Stimulated activated CD8-positive, alpha-beta memory T cell treated with anti-CD3 and anti-CD28 coated beads, Interleukin-15, amount 100 ng/mL, for 4 hours (primary cell): ENCODE results near the gene TST.

Experiments
- DNase-seq, 2 donors: peaks; one replicate each; pipeline ENCODE4 v3.0.0-alpha.2; 2020; ENCODE audit warnings: low read depth in 2 of 2

The TST gene

DNA sequence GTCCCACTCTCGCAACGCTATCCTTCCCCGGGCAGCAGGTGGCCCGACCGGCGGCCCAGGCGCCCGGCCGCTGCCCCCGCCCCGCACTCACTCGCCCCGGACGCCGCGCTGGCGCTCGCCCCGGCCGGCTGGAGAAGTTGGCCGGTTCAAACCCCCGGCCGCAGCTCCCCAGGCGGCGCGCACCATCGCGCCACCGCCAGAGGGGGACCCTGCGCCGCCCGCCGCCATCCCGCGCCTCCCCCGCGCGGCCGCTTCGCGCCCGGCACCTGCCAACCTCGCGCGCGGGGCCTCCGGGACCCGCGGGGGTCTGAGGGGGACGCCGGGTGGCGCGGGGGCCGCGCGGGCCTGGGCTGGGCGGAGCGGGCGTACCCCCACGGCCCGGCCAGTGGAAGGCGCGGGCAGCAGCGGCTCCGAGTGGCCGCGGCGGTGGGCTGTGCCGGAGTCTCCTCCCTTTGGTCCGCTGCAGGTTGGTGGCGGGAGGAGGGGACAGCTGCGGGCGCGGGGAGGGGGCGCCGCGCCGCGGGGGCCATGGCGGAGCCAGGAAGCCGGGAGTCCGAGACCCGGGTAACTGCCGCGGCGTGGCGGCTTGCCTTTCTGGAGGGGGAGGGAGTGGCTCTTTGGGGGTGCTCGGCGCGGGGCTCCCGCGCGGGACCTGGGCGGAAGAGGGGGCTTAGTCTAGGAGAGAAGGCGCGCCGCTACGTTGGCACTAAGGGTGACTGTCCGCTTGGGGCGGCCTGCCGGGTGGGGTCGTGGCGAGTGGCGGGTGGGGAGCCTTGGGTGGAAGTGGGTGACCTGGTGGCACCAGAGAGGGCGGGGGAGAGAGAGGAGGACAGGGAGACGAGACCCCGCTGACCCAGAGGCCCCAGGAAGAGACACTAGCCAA lies at the start of gene TST, which contains the start of gene MPST:
TSS of gene TST (minus strand) at position 139 of the 883 bp plus-strand sequence. CDS start 715 bp downstream, outside the sequence.
TSS of gene MPST (plus strand) at position 434 of the 883 bp plus-strand sequence. CDS start at position 529, 95 bp downstream.
- no peak for DNase-seq

DNA sequence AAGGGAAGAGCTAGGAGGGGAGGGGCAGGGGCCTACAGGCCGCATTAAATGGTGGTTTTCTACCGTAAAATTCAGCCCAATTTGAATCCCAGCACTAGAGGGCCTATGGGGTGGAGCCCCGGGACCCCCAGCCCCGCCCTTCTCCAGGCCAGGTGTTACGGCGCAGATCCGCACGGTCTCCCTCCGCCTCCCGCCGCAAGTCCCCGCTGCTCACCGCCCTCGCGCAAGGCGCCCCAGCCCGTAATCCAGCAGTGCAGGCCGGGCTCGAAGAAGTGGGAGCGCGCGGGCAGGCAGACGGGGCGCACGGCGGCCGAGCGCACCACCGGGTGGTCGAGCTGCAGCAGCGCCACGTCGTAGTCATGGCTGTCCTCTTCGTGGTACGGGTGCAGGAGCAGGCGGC lies 49.6 kb upstream of the TST start:
- no peak for DNase-seq

DNA sequence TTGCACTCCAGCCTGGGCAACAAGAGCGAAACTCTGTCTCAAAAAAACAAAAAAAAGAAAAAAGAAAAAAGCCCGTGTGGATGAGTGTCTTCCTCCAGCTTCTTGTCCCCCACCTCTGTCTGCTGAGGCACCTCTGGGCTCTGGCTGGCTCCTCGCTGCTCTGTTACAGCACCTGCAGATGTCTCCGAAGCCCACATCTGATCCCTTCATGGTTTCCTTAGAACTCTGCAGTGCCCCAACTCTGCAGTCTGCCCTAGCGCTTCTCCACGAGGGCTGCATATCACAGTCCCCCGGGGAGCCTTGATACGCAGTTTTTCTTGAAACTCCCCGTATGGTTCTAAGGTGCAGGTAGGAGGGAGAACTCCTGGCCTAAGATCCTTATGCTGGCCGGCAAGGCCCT lies 48.2 kb upstream of the TST start:
- no peak for DNase-seq

- no peak for DNase-seq
These were observed 46.7 kb upstream of the TST start for GRCh38 chr22:37065961-37066360.

DNA sequence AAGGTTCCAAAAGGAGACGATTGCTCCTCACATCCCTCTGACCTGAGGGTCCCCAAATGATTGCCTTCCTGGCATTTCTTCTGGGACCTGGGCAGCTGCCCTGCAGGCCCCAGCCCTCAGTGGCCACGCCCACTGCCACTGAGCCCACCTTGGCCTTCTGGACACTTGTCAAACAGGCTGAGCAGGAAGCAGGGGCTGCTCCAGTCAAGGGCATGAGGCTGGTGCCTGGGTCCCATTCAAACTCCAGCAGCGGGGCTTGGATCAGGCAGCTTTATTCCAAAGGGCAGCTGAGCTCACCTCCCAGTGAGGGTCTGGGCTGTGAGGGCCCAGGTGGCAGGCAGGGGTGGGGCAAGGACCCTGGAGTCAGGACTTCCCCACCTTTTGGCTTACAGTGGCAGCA lies 45.9 kb upstream of the TST start:
- no peak for DNase-seq

- DNase-seq: no peak
These were observed 45.3 kb upstream of the TST start for GRCh38 chr22:37064553-37064952.

DNA sequence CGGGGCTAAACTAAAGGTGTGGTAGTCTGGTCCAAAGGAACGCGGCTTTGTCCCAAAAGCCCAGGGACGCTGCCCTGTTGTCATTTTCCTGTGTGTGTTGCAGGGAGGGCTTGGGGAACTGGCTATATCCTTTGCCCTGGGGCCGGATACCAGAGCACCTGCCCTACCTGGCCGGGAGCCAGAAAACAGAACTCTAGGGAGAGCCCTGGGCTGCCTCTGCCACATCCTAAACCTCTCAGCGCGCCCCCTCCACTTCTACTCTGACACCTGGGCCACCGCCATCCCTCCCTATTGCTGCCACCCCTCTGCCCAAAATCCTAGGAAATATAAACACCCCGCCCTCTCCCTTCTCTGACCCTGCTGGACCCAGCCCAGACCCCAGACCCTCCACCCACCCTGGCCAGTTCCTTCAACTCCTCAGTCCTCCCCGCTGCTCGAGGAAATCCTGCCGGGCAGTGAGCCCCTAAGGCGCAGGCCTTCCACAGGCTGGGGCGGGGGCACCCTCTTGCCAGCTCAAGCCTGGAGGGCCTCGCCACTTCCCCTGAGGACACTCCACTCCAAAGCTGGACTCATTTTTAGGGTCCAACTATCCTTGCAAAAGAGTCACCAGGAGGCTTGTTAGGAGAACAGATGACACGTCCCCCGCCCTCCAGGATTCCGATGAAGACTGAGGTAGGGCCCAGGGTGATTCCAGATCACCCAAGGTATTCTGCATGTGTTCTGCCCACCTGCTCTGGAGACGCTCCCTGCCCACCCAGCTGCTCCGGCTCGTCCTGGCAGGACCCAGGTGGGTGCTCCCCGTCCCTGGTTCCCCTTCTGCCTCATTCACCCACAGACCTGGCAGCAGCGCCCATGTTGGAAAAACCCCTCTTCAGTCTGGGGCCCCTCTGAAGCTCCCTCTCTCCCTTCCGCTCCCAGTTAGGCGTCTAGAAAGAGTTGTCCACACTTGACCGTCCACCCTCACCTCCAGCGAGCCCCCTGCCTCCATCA lies 44.5 kb upstream of the TST start:
- no peak for DNase-seq

DNA sequence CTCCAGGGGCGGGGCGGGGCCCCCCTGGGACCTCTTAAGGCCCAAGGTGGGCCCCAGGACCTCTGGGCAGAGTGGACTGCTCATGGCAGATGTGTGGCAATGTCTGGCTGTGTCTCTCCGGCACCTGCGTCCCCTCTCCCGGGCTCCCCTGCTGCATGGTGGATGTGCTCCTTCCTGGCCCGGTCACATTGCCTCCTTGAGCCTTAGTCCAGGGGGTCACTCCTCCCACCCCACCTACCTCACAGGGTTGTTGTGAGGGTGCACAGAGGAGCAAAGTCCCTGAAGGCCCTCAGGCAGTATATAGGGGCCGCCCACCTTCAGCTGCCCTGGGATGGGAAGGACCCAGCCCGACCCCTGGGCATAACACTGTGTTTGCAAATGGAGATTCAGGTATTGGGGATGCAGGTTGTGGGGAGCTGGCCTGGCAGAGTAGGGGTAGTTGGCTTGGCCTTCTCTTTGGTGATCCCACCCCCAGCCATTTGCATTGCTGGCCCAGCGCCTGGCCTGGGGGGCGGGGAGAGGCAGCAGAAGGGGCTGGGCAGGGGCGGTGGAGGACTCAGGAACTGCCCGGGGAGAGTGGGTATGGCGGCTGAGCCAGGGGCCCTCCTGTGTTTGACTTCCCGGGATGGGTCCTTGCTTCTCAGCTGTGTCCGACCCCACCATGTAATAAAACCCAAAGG lies 43.6 kb upstream of the TST start:
- no peak for DNase-seq

DNA sequence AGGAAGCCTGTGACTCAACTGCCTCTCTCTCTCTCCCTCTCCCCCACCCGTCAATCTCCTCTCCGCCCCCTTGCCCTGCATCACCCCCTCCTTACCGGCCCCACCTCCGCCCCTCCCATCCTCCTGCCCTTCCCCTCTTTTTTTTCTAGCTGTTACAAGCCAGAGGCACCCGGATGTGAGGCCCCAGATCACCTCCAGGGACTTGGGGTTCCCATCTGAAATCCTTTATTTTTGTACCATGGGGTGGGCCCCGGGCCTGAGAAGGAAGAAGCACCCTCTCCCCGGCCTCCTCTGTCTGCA lies 43.1 kb upstream of the TST start:
- DNase-seq: no peak

- no peak for DNase-seq
These were observed 42.5 kb upstream of the TST start for GRCh38 chr22:37061611-37062375.

- no peak for DNase-seq
These were observed 41.8 kb upstream of the TST start for GRCh38 chr22:37060801-37061610.

- DNase-seq: no peak
These were observed 40.7 kb upstream of the TST start for GRCh38 chr22:37059876-37060449.

DNA sequence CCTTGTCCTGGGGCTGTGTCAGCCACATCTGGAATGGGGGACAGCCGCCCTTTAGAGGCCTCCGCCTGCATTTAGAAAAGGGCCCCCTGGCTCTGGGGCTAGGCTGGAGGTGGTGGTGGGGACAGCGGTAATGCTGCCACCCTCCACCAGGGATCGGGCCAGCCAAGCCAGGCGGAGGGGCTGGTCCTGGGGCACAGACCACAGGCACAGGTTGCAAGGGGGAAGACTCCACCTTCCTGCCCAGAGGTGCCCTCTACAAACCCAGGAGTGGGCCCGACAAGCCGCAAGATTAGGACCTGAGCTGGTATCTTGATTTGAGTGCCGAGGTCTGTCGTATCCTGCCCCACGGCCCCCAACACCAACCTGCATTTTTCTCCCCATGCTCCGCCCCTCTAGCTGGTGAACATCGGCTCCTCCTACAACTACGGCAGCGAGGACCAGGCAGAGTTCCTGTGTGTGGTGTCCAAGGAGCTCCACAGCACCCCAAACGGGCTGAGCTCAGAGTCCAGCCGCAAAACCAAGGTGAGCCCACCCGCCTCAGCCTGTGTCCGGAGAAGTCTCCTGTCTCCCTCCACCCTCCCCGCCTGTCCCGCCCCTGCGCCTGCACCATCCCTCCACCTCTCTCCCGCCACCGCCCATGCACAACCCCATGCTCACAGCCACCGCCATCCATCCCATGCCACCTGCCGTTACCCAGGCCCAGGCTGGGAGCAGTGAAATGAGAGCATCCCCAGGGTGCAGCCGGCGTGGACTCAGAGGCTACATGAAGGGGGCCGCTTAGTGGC lies 39.9 kb upstream of the TST start:
- DNase-seq: no peak

GRCh38 chr22:37057796-37058510 lies 38.7 kb upstream of the TST start:
- DNase-seq: no peak

GRCh38 chr22:37057226-37057625 lies 38.0 kb upstream of the TST start:
- DNase-seq: no peak

DNA sequence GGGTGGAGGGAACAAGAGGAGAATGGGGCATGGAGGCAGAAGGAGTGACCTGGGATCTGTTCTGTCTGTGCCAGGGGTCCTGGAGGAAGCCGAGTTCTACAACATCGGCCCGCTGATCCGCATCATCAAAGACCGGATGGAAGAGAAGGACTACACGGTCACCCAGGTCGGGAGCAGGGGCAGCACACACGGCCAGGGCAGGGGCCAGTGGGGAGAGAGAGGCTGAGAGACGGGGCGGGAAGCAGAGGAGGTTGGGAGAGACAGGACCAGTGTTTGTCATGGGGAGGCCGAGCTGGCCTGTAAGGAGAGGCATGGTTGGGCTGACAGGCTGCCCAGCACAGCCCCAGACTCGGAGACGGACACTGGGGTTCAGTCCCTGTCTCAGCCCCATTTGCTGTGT lies 37.0 kb upstream of the TST start:
- no peak for DNase-seq

DNA sequence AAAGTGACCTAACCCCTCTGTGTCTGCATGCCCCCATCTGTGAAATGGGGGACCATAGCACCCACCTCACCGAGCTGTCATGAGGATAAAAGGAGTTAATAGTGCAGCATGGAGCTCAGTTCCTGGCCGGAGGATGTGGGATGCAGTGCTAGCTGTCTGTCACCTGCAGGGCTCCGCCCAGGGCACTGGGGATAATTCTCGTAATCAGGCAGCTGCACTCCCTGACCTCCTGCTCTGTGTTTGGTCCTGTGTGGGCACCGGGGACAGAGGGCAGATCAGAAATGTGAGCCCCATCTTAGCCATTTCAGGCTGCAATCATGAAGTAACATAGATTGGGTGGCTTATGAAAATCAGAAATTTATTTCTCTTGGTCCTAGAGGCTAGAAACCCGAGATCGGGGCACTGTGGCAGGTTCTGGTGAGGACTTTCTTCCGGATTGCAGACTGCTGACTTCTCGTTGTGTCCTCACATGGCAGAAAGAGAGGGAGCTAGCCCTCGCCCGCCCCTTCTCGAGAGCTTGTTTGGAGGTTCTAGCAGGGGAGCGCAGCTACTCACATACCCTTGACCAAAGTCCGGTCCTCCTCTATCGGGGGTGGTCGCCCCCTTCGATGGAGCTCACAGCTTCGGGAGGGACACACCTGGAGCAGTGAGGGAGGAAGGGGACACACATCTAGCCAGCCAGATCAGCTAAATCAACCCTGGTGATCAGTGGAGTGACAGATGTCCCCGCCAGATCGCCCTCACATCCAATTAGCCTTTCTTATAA lies 35.5 kb upstream of the TST start:
- DNase-seq: no peak

DNA sequence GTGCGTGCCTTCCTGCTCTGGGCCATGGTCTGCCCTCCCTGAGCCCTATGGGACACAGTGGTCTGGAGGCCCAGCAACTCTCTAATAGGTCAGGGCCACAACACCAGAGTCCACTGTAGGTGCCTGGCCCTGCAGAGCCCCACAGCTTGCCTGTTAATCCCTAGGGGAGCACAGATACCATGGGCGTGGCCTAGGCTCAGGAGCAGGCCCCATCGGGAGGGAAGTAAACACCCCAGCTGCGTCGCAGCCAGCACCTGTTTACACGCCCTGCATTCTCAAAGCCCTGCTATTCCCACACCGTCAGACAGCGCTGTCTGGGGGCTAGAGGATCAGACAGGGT lies 34.8 kb upstream of the TST start:
- DNase-seq: no peak
